Stimulated activated CD4-positive, alpha-beta T cell treated with anti-CD3 and anti-CD28 coated beads, Interleukin-1b, Interleukin-23, amount 100 ng/mL, for 24 hours (primary cell): ENCODE measurements around the gene RASAL3.
A peak's percentile ranks its signal among the peaks of the same experiment; 100 is the strongest.

Source experiments
- DNase-seq, 4 experiments: peaks; one replicate each; pipeline ENCODE4 v3.0.0-alpha.2; 2020; ENCODE audit warnings: low read depth in 4 of 4, low spot score in 1 of 4

RASAL3 gene

DNA sequence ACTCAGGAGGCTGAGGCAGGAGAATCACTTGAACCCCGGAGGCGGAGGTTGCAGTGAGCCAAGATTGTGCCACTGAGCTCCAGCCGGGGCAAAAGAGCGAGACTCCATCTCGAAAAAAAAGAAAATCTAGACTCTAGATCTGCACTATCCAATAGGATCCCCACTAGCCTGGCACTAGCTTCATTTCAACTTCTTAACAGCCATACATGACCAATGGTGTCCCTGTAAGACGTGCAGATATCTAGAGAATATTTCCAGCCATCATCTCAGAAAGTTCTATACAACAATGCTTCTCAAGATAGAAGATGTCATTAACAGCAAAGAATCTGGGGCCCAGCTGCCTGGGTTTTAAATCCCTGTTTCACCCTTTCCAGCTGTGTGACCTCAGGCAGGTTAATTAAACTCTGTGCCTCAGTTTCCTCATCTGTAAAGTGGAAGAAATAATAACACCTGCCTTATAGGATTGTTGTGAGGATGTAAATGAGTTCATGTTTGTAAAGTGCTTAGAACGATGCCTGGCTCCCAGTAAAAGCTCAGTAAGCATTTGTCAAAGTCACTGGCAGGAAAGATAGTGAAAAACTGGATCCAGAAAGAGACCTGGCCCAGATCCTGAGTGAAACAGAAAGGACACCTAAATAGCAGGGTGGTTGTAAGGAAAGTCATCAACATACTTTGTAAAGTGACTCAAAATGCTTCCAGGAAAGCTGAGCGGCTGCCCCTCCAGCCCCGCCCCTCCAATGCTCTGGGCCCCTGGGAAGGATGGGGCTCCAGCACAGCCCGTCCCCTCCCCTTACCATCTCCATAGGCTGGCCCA is 28.1 kb downstream of the RASAL3 start:
- DNase-seq, result no peak

DNA sequence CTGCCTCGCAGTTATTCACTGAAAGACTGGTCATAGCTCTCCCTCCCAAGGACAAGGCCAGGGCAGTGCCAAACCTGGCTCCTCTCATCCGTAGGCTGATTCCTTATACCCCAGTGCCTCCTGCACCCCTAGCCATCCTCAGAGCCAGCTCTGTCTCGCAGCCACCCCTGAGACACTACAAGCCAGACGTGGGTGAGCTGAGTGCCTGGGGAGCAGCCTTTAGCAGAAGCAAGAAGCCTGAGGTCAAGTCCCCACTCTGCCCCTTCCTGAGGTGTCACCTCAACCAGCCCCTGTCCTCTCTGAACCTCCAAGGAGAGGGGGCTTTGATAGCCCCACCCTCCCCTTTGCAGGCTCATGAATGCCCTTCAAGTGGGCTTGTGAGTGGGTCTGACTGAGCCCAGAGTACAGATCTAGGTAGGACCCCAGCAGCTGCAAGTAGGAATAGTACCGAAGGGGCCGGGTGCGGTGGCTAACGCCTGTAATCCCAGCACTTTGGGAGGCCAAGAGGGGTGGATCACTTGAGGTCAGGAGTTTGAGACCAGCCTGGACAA is 30.8 kb downstream of the RASAL3 start:
- no peak for DNase-seq

DNA sequence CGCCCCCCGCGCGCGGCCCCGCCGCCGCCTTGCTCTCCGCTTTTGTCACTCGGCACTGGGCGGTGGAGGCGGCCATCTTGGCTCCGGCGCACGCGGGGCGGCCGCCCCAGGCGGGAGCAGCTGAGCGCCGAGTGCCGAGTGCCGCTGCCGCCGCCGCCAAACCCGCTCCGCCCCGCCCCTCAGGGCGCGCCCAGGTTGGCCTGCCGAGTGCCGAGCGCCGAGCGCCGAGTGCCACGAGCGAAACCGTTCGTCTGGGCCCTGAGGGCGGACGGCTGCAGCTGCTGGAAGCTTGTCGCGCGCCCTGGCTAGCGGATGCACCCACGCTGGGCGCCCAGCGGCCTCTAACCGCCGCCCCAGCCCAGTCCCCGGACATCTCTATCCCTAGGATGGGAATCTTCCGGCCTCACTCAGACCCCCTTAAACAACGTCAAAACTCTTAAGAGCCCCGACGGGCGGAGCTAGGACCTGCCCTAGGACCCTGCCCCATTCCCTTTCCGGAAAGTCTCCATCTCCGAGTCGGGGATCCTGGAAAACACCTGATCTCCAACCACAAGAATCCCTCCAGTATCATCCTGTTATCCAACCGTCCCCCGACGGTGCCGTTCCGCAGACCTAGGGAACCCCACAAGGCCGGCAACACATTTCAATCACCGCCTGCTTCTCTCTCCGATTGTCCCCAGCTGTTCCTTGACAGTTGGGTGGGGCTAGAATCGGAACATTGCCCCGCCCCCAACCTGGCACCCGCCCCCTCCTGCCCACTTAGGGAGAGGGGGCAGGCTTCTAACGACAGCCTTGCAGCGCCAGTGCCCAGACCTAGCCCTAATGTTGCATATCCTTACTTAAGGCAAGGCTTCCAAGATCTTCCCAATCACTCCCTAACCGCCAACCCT is 31.5 kb downstream of the RASAL3 start:
- peak; percentile 72 to 91 (median 84) for DNase-seq

DNA sequence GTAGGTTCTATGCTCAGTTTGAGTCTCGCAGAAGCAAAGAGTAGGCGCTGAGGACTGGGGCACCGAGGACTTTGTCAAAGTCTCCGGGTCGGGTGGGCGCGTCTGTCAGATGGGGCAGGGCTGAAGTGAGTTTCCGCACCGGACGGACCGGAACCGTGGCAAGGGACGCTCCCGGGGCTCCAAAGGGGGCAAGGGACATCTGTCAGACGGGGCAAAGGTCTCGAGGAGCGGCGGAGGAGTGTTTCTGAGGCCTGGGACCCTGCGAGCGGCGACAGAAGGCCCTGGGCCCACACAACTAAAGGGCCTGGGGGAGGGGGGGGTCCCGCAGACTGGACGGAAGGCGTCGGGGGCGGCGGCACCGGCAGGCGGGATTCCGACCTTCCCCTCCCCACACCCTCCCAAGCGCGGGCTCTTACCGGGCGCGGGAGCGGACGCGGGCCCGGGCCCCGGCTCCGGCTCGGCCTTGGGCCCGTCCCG is 32.3 kb downstream of the RASAL3 start:
- no peak for DNase-seq

DNA sequence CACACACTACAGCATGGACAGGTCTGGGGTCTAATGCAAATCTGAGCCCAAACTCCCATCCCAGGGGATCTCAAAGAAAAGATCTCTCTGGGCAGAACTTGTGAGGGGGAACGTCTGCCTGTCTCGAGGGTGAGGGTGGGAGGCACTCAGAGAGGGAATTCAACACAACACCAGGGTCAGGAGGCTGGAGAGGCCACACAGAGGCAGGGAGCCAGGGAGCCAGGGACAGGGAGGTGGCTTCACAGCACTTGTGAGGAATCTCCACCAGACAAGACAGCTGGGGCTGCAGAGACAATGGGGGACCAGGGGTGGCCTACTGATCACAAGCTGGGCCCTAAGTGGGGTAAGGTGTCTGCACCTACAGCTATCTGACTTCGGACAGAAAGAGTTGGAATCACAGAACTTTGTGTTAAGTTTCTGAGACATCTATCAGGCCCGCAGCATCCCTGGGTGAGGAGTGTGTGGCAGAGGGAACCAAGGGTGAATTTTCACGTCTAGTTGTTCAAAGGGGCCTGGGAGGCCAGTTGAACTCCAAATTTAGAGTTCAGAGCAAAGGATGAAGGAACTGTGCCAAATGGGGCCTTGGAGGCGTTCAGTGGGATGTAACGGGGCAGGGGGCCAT is 32.8 kb downstream of the RASAL3 start:
- DNase-seq, result no peak

DNA sequence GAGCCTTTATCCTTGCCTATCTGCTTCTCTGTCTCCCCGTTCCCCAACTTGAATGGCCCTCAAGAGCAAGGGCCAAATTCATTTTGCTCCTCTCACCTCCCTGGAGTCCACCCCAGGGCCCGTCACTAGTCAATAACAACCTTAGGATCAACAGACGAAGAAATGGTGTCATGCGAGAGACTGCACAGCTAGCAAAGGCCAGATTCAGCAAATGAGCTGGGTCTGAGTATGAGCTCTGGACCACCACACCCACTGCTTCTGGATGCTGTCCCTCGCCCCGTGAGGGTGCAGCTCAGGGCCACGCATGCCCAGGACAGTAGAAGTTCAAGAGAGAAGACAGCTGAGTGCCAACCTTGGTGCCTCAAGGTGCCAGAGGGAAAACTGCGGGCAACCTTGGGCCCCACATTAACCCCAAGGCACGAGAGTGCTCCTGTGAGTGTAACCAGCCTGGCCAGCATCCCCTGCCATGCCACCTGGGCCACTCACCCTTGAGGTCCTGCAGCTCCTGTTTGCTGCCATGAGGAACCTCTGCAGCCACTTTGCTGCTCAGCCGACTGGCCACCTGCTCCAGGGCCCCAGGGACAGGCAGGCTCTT is 33.7 kb downstream of the RASAL3 start:
- no peak for DNase-seq

DNA sequence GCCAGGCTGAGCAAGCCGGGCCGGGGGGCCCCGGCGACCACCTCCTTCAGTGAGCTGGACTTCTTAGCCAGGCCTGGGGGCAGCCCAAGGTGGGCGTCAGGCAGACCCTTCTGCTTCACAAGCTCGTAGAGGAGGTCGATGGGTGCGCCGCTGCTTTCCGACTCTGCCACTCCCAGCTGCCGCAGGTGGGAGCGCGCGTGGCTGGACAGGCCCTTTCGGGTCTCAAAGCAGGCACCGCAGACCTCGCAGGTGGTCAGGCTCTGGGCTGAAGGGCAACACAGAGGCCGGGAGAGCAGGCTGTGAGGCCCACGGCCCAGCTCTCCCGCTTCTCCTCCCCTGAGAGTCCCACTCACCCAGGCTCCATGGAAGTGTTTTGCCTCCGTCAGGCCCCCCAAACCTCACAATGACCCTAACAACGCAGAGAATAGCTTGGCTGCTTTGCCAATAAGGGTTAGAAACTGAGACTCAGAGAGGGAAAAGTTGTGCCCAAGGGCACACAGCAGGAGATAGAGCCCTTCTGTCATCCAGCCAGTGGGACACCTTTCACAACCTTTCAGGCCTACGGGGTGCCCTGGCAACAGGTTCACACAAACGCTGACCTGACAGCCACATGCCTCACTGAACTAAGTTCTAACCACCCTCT is 34.4 kb downstream of the RASAL3 start:
- DNase-seq, result no peak

DNA sequence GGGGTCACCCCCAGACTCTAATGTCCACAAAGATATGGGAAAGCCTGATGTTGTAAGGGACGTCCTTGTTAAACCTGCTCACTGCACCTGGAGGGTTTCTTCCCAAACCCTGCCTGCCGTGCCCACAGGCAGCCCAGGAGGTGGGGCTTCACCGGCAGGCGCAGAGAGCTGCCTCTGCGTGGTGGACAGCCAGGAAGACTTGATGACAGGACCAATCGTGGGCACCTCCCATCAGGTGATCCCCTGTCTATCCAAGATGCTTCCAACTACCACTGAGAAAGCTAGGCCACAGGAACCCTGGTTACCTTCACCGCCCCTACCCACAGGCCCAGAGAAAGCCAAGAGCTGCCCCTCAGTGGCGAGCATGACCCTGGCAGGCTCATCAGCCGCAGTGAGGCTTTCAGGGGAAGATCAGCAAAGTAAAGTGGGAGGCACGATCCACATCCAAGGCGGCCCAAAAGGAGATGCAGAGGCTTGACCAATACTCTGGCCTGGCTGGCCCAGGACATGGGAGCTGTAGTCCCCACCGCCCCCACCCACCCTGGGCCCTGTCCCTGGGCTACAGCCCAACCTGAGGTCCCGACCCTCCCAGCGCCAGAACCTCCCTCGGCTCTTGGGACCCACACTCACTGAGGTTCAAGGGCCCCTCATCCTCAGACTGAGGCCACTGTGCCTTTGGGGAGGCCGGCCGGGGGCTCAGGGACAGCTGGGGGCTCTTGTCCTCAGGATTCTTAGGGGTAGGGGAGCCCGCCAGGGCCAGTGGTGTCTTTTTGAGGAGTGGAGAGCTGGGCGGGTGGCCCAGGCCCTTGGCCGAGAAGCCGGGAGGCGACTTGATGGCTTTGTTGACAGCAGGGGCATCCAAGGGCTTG is 35.2 kb downstream of the RASAL3 start:
- DNase-seq, result no peak

DNA sequence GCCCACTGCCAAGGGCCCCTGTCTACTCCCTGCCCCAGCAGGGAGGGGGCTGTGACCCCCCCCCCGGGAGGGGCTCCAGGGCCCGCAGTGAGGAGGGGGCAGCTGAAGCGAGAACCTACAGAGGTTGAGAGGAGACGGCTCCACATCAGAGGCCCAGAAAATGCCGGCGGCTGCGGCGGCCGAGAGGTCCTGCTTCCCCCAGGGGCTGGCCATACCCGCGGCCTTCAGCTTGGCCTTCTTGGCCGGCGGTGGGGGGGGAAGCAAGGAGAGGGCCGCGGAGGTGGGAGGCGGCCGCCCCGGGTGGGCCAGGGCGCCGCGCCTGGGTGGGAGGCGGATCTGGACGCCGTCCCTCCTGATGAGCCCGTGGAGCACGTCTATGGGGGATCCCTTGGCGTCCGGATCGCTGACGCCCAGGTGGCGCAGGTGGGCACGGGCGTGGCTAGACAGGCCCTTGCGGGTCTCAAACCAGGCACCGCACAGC is 36.3 kb downstream of the RASAL3 start:
- no peak for DNase-seq

DNA sequence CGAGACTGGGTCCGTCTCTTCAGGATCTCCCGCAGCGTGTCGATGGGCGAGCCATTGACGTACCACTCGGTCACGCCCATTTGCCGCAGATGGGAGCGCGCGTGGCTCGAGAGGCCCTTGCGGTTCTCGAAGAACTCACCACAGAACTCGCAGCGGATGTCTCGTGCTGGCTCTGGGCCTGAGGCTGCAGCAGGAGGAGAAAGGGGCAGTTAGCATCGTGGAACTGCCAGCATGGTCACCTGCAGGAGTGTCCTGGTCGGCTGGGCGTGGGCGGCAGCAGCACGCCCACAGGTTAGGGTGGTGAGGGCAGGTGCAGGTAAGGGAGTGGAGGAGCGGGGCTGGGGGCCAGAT is 37.0 kb downstream of the RASAL3 start:
- no peak for DNase-seq

DNA sequence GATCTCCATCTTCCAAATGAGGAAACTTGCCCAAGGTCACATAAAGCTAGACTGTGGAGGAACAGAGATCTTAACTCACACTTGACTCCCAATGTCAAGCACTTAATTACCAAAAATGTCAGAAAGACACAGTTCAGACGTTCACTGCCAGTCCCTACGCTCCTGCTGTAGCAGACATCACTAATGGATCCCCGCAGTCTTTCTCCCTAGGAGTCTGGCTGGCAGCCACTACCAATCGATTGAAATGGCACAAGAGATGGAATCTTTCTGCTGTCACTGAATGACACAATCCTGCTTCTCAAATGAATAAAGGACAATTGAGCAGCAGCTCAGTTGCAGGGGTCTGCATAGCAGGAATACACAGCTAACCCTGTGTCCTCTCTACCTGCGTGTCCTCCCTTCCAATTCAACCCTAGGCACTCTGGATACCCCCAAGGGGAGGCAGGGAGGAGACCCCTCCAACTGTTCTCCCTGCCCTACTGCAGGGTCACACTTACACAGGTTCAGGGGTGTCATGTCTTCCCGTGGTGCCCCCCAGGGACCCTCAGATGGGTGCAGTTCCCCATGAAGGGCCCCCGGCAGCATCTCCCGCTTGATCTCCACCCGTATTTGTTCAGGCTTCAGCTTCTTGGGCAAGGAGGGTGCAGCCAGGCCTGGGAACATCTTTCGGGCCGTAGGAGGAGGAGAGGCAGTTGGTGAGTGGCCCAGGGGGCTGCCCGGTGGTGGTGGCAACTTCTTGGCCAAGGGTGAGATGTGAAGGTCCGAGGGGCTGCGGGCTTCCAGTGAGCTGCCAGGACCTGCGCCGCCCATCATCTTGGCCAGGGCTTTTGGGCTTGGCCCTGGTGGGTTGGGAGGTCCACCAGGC is 37.6 kb downstream of the RASAL3 start:
- DNase-seq, result no peak

DNA sequence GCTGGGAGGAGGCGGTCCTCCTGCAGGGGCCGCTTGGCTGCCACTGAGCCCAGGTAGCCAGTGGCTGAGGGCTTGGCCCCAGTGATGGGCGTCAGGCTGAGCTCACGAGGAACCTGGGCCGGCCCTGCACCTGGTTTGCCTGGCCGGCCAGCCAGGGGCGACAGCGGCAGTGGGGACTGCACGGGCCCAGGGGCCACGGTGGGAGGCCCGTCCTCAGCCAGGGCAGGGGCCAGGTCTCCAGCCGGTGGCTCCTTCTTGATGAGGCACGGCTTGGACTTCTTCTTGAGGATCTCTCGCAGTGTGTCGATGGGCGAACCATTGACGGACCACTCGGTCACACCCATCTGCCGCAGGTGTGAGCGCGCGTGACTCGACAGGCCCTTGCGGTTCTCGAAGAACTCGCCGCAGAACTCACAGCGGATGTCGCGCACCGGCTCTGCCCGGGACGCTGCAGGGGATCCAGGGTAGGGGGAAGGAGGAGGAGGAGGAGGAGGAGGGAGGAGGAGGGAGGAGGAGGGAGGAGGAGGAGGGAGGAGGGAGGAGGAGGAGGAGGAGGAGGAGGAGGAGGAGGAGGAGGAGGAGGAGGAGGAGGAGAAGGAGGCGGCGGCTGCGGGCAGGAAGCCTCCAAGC is 38.9 kb downstream of the RASAL3 start:
- DNase-seq, result no peak

DNA sequence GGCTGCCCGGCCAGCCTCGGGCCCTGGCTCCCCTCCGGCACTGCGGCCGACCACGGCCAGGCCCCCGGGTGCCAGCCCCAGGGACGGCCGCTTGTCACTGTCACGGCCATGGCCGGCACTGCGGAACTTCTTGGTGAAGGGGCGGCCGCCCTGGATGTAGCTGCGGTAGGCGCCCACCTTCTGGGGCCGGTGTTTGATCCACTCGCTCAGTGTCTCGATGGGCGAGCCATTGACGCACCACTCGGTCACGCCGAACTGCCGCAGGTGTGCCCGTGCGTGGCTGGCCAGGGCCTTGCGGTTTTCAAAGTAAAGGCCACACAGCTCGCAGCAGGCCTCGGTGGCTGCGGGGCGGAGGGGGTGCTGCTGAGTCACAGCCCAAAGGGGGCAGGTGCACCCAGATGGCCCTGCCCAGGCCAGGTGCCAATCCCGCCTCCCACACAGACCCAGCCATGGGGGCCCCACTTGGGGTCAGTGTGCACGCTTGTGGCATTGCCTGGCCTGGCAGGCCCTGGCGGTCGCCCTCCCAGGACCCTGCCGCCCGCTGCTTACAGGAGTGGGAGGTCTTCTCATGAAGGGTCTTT is 39.6 kb downstream of the RASAL3 start:
- no peak for DNase-seq

DNA sequence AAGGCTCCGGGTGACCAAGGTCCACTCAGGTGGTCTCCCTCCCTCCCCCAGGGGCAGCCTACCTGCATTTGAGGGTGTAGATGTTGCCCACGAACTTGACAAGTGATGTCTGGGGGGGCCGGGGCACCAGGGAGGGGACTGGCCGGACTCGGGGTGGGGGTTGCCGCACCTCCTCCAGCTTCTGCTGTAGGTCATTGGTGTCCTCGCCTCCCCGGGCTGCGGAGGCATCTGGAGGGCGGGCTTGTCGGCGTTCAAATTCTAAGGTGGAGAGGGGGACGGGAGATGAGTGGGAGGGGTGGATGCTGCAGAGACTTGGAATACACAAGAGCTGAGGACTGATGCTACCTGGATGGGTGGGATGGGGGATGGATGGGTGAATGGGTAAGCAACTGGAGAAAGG is 40.2 kb downstream of the RASAL3 start:
- no peak for DNase-seq

DNA sequence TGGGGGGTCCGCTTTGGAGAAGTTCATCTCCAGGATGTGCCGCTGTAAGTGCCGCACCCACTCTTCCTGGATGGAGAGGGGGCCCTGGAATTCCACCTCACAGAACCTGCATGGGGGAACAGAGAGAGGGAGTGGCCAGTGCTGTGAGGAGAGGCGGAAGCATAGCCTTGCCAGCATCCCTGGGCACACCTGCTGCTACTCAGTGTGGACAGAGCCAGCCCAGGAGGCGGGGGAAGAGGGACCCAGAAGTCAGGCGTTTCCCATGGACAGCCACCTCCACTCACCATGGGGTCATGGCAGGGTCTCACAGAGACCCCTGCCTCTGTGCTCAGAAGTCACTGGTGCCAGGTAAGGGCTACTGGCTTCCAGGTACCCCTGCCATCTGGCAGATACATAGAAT is 41.2 kb downstream of the RASAL3 start:
- DNase-seq, result no peak

DNA sequence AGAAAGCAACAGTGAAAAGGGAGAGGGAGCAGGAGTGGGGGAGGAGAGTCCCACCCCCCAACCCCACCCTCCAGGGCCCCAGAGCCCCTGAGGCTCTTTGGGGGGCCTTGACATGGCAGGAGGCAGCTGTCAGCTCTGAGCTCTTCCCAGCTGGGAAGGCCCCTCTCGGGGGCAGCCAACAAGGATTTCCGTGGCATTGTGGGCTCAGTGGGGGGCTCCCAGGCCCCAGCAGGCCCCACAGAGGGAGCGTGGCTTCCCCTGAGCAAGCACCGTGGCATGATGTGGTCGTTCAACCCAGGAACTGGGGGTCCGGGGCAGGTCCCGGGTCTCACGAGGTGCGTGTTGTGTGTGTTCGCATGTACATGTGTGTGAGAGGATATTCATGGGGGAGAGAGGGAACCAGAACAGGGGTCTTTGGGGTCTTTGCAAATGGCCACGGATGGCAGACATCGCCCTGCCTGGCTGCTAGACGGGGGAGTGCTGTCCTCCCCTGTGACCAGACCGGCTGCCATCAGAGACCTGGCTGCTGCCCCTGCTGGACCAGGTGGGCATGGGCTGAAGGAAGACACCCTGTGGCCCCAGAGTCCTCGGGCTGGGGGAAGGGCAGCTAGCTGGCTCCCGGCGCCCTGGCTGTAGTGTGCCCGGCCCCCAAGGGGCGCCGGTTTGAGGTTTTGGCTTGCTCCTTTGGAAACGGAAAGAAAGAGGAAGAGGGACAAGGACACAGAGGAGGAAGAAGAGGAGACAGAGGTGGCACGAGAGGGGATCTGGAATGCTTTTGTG is 41.9 kb downstream of the RASAL3 start:
- DNase-seq, result no peak

DNA sequence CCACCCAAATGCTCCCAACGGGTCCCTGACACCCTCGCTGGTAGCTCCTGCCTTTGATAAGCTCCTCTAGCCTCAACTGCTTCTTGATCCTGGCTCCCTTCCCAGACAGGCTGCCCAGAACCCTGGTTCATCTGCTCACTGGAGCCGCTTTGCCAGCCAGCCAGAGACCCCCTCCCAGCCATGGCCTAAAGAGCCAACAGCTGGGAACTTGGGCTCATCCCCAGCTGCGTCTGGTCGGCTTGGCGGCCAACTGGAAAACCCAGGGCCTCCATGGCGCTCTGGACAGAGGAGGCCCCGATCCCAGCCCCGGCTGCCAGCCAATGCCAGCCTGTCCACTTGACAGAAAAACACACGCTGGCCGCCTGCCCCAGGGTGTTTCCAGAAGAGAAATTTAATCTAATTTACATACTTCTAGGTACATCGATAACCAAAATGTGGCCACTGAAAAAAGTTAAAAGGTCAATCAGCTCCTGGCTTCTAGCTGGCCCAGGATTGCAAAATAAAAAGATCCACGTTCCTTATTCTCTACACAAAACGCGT is 42.6 kb downstream of the RASAL3 start:
- no peak for DNase-seq
